ENCODE data around the gene GAS6. TPM values are rescaled to one million over a fixed set of nuclear protein-coding genes. Genes with fewer than 3 reads are reported as not detected.

GAS6 gene
- polyA plus RNA-seq, 1 experiment, result 374 TPM

GRCh38 chr13:113855012-113855921, 8.6 kb downstream of the GAS6 start:
- H3K27me3 ChIP-seq (ENCODE audit: control insufficient read depth, insufficient read depth, low read length), result no peaks in the 10 kb centered on the region
- no peak for DNase-seq (ENCODE audit: low read depth)
- H3K4me3 ChIP-seq (ENCODE audit: low read depth, low read length), result no peak overlapping the region
- POLR2A ChIA-PET, result interaction anchor here (0.6 kb wide), 1 partner anchor 24 kb away, joined by 3 read pairs; no protein-coding TSS in a partner anchor
- peaks cover 15% of the 10 kb centered on the region for H3K36me3 ChIP-seq (ENCODE audit: control insufficient read depth, insufficient read depth, low read length)
- CTCF ChIA-PET, result interaction anchor here (1.1 to 2.6 kb wide), 3 partner anchors 12 to 92 kb away, joined by 3 to 11 read pairs (median 3); no protein-coding TSS in a partner anchor
- TF ChIP-seq CTCF (IDR thresholded peaks at IDR 0.05; ENCODE audit: insufficient read depth, low read depth, low read length), result no peak

- no peak overlapping the region for H3K4me3 ChIP-seq (ENCODE audit: low read depth, low read length)
- TF ChIP-seq CTCF (IDR thresholded peaks at IDR 0.05; ENCODE audit: insufficient read depth, low read depth, low read length), result no peak
- H3K36me3 ChIP-seq (ENCODE audit: control insufficient read depth, insufficient read depth, low read length), result peaks cover 12% of the 10 kb centered on the region
- ChIA-PET POLR2A (no interaction called here), CTCF (interaction anchor here (0.6 to 2.6 kb wide), 4 partner anchors 12 to 93 kb away, joined by 3 to 11 read pairs (median 3); no protein-coding TSS in a partner anchor)
- DNase-seq (ENCODE audit: low read depth), result no peak
- no peaks in the 10 kb centered on the region for H3K27me3 ChIP-seq (ENCODE audit: control insufficient read depth, insufficient read depth, low read length)
These were observed 9.5 kb downstream of the GAS6 start for GRCh38 chr13:113854238-113855011.

- H3K4me3 ChIP-seq (ENCODE audit: low read depth, low read length), result no peak overlapping the region
- no peaks in the 10 kb centered on the region for H3K27me3 ChIP-seq (ENCODE audit: control insufficient read depth, insufficient read depth, low read length)
- POLR2A ChIA-PET, result no interaction called here
- peaks cover 12% of the 10 kb centered on the region for H3K36me3 ChIP-seq (ENCODE audit: control insufficient read depth, insufficient read depth, low read length)
- DNase-seq (ENCODE audit: low read depth), result no peak
- no peak for TF ChIP-seq CTCF (IDR thresholded peaks at IDR 0.05; ENCODE audit: insufficient read depth, low read depth, low read length)
- CTCF ChIA-PET, result interaction anchor here (0.9 to 2.6 kb wide), 2 partner anchors 64 to 93 kb away, joined by 3 to 11 read pairs; no protein-coding TSS in a partner anchor
These were observed 10.2 kb downstream of the GAS6 start for GRCh38 chr13:113853518-113854237.

- TF ChIP-seq CTCF (IDR thresholded peaks at IDR 0.05; ENCODE audit: insufficient read depth, low read depth, low read length), result no peak
- CTCF ChIA-PET, result interaction anchor here (2.6 kb wide), 1 partner anchor 94 kb away, joined by 11 read pairs; no protein-coding TSS in a partner anchor
- Histone ChIP-seq H3K27me3 (ENCODE audit: control insufficient read depth, insufficient read depth, low read length) (no peaks in the 10 kb centered on the region), H3K4me3 (ENCODE audit: low read depth, low read length) (no peak overlapping the region), H3K36me3 (ENCODE audit: control insufficient read depth, insufficient read depth, low read length) (peaks cover 8% of the 10 kb centered on the region)
- DNase-seq (ENCODE audit: low read depth), result no peak
- POLR2A ChIA-PET, result no interaction called here
These were observed 11.0 kb downstream of the GAS6 start for GRCh38 chr13:113852536-113853517.

Measured in BJ (cell line).